ENCODE data around the gene ERG. TPM values are rescaled to one million over a fixed set of nuclear protein-coding genes. Genes with fewer than 3 reads are reported as not detected.

Gene ERG
- total and polyA plus RNA-seq, 2 of the 8 experiments (the other 6 are each of a cell fraction or from before 2014, with no cell fraction given), result 1.0 to 3.0 TPM

DNA sequence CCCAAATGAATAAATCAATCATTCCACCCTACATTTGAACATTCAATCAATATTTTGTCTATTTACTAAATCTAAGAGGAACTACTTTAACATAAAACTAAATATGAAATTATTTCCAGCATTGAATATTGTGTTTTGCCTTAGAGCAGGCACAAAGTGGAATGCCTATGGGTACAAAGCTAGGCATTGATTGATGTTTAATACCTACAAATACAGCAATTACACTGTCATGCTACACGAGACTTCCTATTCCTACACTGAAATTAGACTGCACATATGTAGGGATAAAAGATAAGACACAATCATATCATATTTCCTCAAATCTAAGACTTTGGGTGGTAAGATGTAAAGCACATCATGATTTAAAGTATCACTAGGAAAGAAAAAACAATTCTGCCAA is 12.9 kb upstream of the ERG start:
- no peaks in the 10 kb centered on the region for H4K20me1 ChIP-seq (replicated peaks in 1 of 2; ENCODE audit: control insufficient read depth in 1 of 2, insufficient read depth in 2 of 2, low read length in 2 of 2)
- H3K56ac ChIP-seq (replicated peaks; ENCODE audit: insufficient read length, low read depth, low read length), result no peak overlapping the region
- H4K91ac ChIP-seq (replicated peaks; ENCODE audit: insufficient read length, low read length), result no peak overlapping the region
- H2BK15ac ChIP-seq (ENCODE audit: low read length), result no peak overlapping the region
- H2AFZ ChIP-seq (ENCODE audit: low read length), result no peak overlapping the region
- WGBS, 2 experiments (ENCODE audit: extremely low coverage in 1 of 2, insufficient coverage in 1 of 2, insufficient read length in 1 of 2, insufficient replicate concordance in 2 of 2, low coverage in 1 of 2, low lambda C conversion rate in 2 of 2, missing lambda C conversion rate in 1 of 2), result 75% methylated on average over 1 of the region's 1 CpG; no CpG with 5 or more reads in 1 of the 2 experiments
- H2BK5ac ChIP-seq (ENCODE audit: low read depth, low read length), result no peak overlapping the region
- H3K79me2 ChIP-seq (ENCODE audit: control insufficient read depth in 1 of 2, insufficient read depth in 2 of 2, low read length in 2 of 2), result no peaks in the 10 kb centered on the region
- H3K4me2 ChIP-seq (ENCODE audit: insufficient read depth in 1 of 2, low read depth in 2 of 2, low read length in 2 of 2), result no peak overlapping the region
- H3K9ac ChIP-seq (replicated peaks in 1 of 4; ENCODE audit: extremely low read depth in 1 of 4, low read depth in 3 of 4, low read length in 3 of 4), result no peak overlapping the region
- H3K27me3 ChIP-seq (replicated peaks in 1 of 4; ENCODE audit: control insufficient read depth in 3 of 4, extremely low read depth in 1 of 4, insufficient read depth in 3 of 4, low read length in 3 of 4), result no peaks in the 10 kb centered on the region
- CTCF ChIA-PET (ENCODE audit: partially characterized antibody), result interaction anchor here (1.6 kb wide), 1 partner anchor 11 kb away, joined by 5 read pairs; no protein-coding TSS in a partner anchor
- H3K79me1 ChIP-seq (ENCODE audit: low read depth, low read length), result no peaks in the 10 kb centered on the region
- H3K18ac ChIP-seq (ENCODE audit: extremely low read depth, low read length), result no peak overlapping the region
- no peak overlapping the region for H3K4me3 ChIP-seq (ENCODE audit: extremely low read depth in 1 of 4, insufficient read depth in 2 of 4, low read depth in 3 of 4, low read length in 4 of 4)
- no peak overlapping the region for H2AK5ac ChIP-seq (ENCODE audit: low read depth, low read length)
- DNase-seq (ENCODE audit: low read depth in 1 of 2, low spot score in 2 of 2) (no peak), FAIRE-seq (no peak)
- H3K23ac ChIP-seq (ENCODE audit: insufficient read length), result no peak overlapping the region
- no peak overlapping the region for H2BK20ac ChIP-seq (ENCODE audit: low read length)
- TF ChIP-seq NRF1 (IDR thresholded peaks at IDR 0.05; ENCODE audit: low read depth, low read length), result no peak
- H3K23me2 ChIP-seq (ENCODE audit: low read depth, low read length), result peaks cover 2% of the 10 kb centered on the region; the same call in 1 of the 2 replicates
- H4K5ac ChIP-seq (ENCODE audit: insufficient read length, low read depth, low read length), result no peak overlapping the region
- no peak overlapping the region for H3K14ac ChIP-seq (ENCODE audit: insufficient read length)
- no peak overlapping the region for H4K8ac ChIP-seq (ENCODE audit: extremely low read depth, insufficient read depth, low read length)
- H3K4me1 ChIP-seq (replicated peaks in 1 of 4; ENCODE audit: control insufficient read depth in 3 of 4, insufficient read depth in 4 of 4, low read length in 3 of 4), result peaks cover 0 to 5% (median 2%) of the 10 kb centered on the region in 4 experiments; a peak in 1 of 7 replicates
- H2BK120ac ChIP-seq (replicated peaks; ENCODE audit: low read depth, low read length), result no peak overlapping the region
- H3K36me3 ChIP-seq (ENCODE audit: control insufficient read depth in 2 of 4, insufficient read depth in 4 of 4, low read length in 3 of 4), result no peaks in the 10 kb centered on the region
- H3K9me3 ChIP-seq (ENCODE audit: insufficient read depth in 2 of 2, low read depth in 1 of 2, low read length in 1 of 2), result no peaks in the 10 kb centered on the region
- H3K4ac ChIP-seq (replicated peaks; ENCODE audit: insufficient read length, low read depth, low read length), result no peak overlapping the region
- H3K27ac ChIP-seq (ENCODE audit: low read depth, low read length), result no peak overlapping the region
- no peak overlapping the region for H2BK12ac ChIP-seq (ENCODE audit: low read depth, low read length)
- POLR2A ChIA-PET (ENCODE audit: partially characterized antibody), result no interaction called here

Measured in H1 (cell line).